Stimulated activated CD4-positive, alpha-beta T cell treated with anti-CD3 and anti-CD28 coated beads, TNF-alpha, amount 100 ng/mL, for 1 hour (primary cell): ENCODE results near the gene MRPS14.

Experiments
- DNase-seq, 3 donors: peaks; one replicate each; pipeline ENCODE4 v3.0.0-alpha.2; 2020; ENCODE audit warnings: low read depth in 3 of 3, low spot score in 1 of 3

Gene MRPS14

DNA sequence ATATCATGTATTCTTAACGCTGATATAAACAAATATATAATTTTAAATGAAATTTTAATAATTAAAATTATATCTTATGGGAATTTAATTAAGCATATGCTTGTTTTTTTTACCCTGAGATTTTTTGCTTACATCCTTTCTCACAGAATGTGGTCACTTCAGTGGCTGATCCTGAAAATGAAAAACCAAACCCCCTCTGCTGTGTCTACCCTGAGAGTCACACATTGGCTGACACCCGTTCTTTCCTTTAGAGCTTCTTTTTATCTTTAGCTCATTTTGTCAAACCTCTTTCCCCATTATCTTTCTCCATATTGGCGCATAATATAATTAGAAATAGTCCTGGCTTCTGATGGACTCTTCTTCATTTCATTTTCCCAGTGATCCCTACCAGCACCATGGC is 34.2 kb downstream of the MRPS14 start:
- no peak for DNase-seq

DNA sequence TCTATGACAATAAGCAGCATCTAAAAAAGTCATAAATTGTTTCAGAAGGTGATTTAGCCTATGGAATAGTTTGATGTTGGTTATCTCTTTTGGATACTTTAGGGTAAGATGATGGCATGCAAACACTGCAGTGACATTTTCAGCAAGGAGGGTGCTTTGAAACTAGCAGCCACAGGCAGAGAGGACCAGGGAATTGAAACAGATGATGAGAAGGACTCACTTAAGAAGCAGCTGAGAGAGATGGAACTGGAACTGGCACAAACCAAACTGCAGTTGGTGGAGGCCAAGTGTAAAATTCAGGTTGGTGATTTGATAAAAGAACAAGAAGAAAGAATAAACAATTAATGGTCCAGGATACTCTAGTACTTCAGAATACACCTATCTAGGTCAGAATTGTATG is 34.7 kb downstream of the MRPS14 start:
- no peak for DNase-seq

DNA sequence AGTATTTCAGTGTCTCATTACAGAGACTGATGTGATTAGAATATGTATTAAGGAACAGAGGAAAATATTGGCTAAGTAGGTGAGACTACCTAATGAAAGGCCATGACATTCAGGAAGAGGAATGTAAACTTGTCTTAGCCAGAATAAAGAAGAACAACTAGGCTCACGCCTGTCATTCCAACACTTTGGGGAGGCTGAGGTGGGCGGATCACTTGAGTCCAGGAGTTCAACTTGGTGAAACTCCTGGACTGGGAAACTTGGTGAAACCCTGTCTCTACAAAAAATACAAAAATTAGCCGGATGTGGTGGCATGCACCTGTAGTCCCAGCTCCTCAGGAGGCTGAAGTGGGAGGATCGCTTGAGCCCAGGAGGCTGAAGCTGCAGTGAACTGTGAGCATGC is 38.3 kb downstream of the MRPS14 start:
- DNase-seq: no peak

DNA sequence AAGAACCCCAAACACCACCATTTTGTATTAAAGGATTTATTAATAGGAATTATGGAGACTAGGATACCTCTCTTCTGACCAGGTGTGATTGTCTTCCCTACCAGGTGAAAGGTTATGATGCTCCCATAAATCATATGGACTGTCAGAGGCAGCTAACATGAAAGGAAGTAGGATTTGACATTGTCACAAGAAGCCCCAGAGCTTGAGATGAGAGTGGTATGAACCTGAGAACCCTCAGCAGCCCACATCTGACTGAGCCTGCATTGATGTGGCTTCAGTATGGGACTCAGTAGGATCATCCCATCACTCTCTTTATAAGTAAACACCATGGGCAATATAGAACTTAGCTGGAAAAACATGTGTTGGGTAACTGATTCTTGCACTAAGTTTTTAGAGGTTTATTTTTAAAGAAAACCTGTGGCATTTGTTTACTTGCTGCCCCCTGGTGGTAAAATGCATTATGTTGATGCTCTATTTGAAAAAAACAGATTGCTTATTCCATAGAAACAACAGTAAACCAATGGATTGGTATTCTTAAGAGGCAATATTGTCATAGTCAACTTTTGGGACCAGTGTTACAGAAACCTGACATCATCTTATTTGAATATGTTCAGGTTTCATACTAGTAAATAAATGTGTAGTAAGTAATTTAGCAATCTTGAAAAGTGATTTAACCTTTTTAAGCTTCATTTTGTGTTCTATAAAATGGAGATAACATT is 40.1 kb downstream of the MRPS14 start:
- DNase-seq: no peak

DNA sequence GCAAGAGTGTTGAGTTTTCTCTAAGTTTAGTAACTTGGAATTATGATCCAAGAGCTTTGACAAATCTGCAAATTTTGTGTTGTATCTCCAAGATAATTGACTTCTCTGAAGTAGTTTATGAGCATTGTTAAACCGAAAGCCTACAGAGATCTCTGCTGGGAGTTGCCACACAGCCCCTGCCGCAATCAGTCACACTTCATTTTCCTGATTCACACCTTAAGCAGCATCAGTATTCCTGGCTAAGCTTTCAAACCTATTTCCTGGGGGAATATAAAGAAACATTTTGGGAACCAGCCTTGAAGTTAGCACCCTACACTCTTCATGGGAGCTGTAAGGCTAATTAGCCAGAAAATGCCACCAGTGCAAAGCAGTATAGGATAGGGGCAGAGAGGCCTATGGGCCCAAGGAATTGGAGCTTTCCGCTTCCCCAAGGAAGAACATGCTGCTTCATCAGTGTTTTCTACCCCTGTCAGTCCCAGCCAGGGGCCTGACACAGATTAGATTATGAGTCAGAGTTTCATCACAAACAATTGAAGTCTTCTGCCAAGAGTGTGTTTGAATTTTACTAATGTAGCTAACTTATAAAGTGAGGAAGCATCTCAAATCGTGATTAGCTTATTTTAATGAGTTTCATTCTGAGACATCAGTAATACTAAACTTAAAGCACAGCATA is 46.7 kb downstream of the MRPS14 start:
- no peak for DNase-seq

DNA sequence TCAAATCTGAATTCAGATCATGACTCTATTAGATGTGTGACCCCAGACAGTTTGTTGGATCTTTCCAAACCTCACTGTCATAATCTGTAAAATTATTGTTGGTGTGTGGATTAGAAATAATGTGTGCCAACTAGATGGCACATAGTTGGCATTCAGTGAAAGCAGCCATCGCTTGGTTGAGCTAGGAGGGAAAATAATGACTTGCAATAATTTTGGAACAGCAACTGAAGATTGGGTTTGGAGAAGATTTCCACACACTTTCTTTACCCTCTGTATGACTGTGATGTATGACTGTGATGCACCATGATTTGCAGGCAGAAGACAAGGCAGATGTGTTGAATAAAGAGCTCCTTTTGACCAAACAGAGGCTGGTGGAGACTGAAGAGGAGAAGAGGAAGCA is 47.5 kb downstream of the MRPS14 start:
- no peak for DNase-seq

DNA sequence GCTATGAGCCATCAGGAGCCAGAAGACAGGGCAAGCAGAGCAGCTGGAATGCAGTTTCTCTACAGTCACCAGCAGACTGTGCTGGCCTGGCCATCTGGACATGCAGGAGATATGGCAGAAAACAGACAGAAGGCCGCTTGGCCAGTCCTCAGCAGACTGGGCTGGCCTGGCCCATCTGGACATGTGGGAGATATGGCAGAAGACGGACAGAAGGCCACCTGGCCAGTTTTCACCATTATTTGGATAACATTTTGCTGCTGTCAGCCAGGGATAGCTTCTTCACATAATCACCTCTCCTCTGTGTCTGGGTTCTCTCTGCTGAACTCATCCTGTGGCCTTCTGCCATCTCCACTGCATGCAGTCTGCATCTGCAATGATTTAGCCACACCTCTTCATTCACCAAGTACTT is 48.5 kb downstream of the MRPS14 start:
- no peak for DNase-seq

DNA sequence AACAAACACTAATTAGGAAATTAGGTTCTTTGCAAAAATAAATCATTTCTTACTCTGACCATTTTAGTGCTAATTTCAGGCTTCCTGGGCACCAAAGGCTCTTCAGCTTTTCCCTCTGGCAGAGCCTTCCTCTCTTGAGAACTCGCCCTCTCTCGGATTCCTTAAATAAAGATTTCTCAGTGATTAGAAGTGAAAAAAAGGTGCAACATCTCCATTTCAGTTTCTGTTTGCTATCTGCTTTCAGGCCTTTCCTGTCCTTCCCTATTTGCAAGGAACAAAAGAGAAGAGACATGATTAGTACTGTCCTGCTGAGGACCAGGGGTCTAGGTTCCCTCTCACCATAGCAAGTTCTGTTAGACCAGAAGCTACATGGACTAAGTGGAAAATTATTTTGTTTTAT is 51.3 kb downstream of the MRPS14 start:
- DNase-seq: no peak

DNA sequence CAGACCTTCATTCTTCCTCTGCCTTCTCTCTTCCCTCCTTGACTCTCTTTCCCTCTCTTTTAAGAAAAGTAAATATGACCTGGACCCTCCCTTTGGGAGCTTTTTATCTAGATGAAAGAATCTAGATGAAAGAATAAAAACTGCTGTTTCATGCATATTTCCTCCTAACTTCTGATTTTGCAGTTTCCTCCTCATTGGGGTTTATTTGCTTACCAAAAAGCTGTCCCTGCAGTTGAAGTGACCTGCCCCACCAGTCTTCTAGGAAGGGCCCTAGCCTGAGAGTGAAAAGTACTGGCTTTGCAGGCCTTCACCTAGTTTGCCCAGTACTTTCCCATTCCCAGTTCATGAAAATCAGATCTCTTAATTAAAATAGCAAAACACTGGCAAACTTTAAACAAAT is 51.8 kb downstream of the MRPS14 start:
- DNase-seq: no peak

DNA sequence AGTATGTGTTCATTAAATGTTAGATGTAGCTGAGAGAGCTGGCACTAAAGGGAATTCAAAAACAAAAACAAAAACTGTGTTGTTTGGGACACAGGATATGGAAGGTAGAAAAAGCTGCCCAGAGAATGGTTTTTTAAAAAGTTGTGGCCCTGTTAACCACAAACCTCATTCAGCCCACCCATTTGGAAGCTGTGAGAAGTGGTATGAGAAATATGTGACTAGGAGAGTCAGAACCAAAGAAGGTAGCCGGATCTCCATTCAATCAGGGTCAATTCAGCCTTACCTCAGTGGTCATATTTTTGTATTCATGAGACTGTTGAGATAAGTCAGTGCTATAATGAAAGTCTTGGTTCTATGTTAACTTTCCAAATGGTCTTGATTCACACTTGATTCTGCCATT is 53.2 kb downstream of the MRPS14 start:
- no peak for DNase-seq

DNA sequence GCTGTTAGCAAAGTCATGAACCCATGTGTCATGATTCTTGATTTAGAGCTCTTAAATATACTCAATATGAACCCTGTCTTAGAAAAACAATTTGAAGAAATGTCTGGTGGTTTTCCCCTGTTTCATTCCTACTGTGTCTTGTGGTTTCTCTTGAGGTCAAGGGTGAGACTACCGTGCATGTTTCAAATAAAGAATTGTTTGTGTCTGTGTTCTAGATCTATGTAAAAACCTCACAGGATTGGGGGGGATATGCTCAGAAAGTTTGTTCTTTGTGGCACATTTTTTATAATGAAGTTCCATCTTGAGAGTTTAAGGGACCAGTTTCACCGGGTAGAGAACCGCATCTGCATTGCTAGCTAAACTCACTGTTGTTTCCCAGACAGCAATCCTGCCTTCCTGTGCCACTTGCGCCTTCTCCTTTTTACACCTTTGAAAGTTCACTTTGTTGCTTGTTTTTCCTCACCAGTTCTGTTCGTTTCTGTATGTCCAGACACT is 54.4 kb downstream of the MRPS14 start:
- no peak for DNase-seq

DNA sequence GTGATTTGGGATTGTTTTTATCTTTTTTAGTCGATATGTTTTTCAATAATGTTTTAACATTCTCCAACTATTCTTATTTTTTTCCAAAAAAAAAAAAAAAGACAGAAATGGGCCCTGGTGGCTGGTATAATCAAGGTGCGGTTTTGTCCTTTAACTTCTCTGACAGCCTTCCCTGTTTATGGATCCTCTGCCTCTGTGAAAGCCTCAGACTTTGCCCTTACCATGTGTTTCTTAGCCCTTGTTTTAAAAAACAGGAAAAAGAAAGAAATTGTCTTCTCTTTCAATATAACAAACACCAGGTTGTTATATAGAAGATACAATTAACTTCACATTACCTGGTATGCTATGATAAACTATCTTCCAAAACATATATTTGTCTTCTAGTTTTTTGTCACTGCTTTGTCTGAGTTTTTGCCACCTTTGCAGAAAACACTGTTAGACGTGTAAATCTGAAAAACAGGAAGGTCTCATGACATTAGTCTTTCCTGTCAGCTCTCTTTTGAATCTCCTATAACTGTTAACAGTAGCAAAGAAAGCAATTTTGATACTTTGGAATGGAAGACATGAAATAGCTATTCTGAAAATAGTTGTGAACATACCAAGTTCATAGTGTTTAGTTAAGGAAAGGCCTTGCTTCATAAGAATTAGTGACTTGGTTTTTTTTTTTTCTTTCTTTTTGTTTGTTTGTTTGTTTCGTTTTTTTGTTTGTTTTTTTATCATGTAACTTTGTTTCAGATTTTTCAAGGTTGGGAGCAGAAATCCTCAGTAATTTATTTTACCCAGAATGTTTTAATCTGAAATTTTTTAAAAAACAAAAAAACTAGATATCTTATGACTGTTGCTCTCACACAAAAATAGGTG is 55.1 kb downstream of the MRPS14 start:
- no peak for DNase-seq

DNA sequence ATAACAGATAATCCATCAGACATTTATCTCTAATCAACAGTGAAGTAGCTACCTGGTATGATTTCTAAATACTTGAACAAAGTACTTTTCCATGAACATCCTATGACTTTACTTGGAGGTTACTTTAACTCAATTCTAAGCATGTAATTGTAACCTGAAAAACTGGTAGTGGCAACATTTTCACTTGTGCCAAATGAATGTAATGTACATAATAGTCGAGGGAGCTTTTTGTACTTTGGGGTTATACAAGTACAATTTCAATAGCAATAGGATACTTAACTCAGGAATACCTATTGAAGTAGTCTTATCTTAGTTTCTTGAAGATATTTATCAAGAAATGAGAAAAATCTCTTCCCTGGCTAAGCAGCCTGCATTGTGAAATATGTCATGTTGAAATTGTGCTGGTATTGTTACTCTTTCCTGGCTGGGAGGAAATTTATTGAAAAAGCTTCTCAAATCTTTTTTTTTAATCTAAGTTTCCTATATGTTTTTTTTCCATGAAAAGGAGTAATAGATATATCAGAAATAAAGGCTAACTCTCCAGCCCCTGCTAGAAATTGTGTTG is 57.1 kb downstream of the MRPS14 start:
- DNase-seq: no peak

DNA sequence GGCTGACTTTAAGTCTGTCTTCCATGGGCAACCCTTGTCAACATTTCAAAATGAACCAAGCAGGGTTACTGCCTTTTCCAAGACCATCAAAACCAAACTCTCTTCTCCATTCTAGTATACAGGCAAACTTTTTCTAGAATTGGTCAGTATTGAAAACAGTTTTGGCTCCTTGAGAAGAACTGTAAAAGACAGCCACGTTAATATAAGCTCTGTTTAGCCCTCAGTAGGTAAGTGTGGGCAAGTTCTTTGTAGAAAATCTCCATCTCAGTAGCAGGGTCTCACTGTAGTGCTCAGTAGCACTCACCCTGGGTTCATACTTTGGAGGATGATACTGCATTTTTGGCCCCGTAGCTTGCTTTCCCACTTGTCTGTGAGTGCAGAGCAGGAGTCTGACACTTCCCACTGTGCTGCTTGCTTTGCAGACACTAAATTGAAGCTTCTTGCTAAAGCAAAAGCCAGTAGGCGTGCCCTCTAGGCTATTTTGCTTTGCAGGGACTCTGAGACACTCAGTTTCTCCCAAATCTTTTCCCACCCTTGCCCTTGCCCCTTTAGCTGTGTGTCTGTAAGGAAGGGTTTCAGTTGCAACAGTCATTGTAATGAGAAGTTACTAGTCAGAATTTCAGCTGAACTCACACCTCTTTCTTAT is 57.7 kb downstream of the MRPS14 start:
- DNase-seq: no peak

DNA sequence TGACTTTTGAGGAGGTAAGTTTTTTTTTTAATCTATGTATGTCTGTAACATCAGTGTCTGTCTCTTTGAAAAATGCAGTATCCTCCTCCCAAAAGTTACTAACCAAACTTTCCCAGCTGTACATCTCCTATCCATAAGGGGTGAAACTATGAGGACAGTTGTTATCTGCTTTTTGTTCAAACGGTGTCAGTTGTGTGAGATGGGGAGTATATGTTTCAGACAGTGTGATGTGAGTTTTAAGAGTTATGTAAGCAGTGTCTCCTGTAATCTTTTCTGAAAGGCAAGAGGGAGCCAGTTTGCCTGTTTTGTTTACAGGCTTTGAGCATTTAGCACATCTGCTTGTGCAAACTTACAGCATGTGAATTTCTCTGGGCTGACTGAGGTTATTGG is 58.3 kb downstream of the MRPS14 start:
- no peak for DNase-seq

DNA sequence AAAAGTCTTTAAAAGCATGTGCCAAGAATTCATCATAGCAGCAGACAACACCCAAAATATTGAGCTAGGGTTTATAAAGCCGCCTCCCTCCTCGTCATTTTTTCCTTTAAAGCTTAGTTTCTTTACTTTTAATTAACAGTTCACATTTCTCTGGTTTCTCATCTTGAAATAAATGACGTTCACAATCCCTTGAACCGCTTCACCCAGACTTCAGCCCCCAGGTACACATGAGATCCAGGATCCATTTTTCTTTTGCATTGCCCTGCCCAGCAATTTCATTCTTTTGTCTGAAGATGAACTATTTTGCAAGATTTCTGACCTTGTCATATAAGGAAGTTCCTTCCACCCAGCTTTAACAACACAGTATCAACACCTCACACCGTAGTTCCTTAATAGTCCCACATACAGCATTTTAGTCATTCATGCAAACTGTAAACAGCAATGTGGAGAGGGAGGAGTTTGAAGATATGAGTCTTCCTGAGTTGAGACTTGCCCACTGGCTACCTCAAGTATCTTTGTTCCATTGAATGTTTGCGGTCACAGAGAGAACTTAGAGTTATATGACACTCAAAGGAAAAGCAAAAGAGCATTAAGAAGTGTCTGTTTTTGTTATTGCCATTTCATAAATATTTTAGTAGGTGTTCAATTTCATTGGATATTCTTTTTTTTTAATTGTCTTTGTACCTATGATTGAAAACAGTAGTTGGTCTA is 58.8 kb downstream of the MRPS14 start:
- DNase-seq: no peak

DNA sequence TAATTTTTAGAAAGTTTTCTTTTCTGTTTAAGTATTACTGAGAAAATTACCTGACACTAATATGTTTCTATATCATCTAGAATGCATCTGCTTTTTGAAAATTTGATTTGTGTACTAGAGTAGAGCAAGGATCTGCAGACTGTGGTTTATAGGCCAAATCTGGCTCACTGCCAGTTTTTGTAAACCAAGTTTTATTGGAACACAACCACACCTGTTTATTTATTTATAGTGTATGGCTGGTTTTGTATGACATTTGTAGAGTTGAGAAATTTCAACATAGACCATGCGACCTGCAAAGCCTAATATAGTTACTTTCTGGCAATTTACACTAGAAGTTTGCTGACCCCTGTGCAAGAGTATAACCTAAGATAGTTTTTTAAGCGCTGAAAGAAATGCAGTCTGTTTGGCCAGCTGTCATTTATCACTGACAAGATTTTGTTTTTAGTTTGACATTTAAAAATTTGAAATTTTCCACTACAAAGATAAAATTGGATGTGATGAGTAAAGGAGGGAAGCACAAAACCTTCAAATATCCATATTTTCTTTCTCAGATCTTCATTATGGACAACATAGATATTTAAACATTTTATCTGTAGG is 59.6 kb downstream of the MRPS14 start:
- DNase-seq: no peak
